HEK293 (cell line): ENCODE results near the gene DUOX1.

ENCODE experiments used
- GFI1B ChIP-seq: fragments of 450-650 bp; formaldehyde crosslinking; IDR thresholded peaks from 2 replicates; pipeline ENCODE4 v1.5.1; 2016; ENCODE audit warnings: missing biosample characterization, missing genetic modification characterization
- HOXD13 ChIP-seq: sonication (generic); formaldehyde crosslinking; IDR thresholded peaks from 2 replicates; pipeline ENCODE4 v1.8.0; 2022; ENCODE audit warnings: missing genetic modification reagents, borderline replicate concordance
- KLF1 ChIP-seq: fragments of 450-650 bp; formaldehyde crosslinking; IDR thresholded peaks from 2 replicates; pipeline ENCODE4 v1.5.1; 2016; ENCODE audit warnings: missing biosample characterization, missing genetic modification characterization
- KLF16 ChIP-seq: fragments of 450-650 bp; formaldehyde crosslinking; IDR thresholded peaks from 2 replicates; pipeline ENCODE4 v1.5.1; 2017; ENCODE audit warnings: missing biosample characterization, missing genetic modification characterization
- MEIS1 ChIP-seq: sonication (generic); formaldehyde crosslinking; IDR thresholded peaks from 2 replicates; pipeline ENCODE4 v1.8.1; 2022; ENCODE audit warnings: missing genetic modification reagents, mild to moderate bottlenecking, borderline replicate concordance
- PRDM1 ChIP-seq: fragments of 450-650 bp; formaldehyde crosslinking; IDR thresholded peaks from 2 replicates; pipeline ENCODE4; 2016; ENCODE audit warnings: missing biosample characterization, missing genetic modification characterization
- SALL2 ChIP-seq: fragments of 450-650 bp; formaldehyde crosslinking; IDR thresholded peaks from 2 replicates; pipeline ENCODE4 v1.5.0; 2017; ENCODE audit warnings: missing biosample characterization, mild to moderate bottlenecking, missing genetic modification characterization, borderline replicate concordance
- SP7 ChIP-seq: fragments of 450-650 bp; formaldehyde crosslinking; IDR thresholded peaks from 2 replicates; pipeline ENCODE4 v1.5.1; 2016; ENCODE audit warnings: missing biosample characterization, missing genetic modification characterization
- TCF7L2 ChIP-seq: IDR thresholded peaks from 2 replicates; pipeline ENCODE4 v1.6.1; 2011; ENCODE audit warnings: low read depth, mild to moderate bottlenecking, inconsistent platforms, low read length, moderate library complexity, borderline replicate concordance
- TRIM28 ChIP-seq: IDR thresholded peaks from 2 replicates; pipeline ENCODE4 v1.6.1; 2011; ENCODE audit warnings: low read length, control low read depth, borderline replicate concordance
- ZBTB1 ChIP-seq: fragments of 450-650 bp; formaldehyde crosslinking; IDR thresholded peaks from 2 replicates; pipeline ENCODE4 v1.5.1; 2016; ENCODE audit warnings: missing biosample characterization, missing genetic modification characterization
- ZBTB48 ChIP-seq: fragments of 450-650 bp; formaldehyde crosslinking; IDR thresholded peaks from 2 replicates; pipeline ENCODE4 v1.5.1; 2016; ENCODE audit warnings: missing biosample characterization, missing genetic modification characterization
- ZFP3 ChIP-seq: fragments of 450-650 bp; formaldehyde crosslinking; IDR thresholded peaks from 2 replicates; pipeline ENCODE4 v1.5.1; 2016; ENCODE audit warnings: low read depth, missing biosample characterization, missing genetic modification characterization
- ZNF10 ChIP-seq: fragments of 450-650 bp; formaldehyde crosslinking; IDR thresholded peaks from 2 replicates; pipeline ENCODE4 v1.5.1; 2017; ENCODE audit warnings: missing biosample characterization, missing genetic modification characterization
- ZNF133 ChIP-seq: fragments of 450-650 bp; formaldehyde crosslinking; IDR thresholded peaks from 2 replicates; pipeline ENCODE4 v1.5.1; 2016; ENCODE audit warnings: missing biosample characterization, missing genetic modification characterization
- ZNF184 ChIP-seq: fragments of 450-650 bp; IDR thresholded peaks from 2 replicates; pipeline ENCODE4 v1.5.1; 2018; ENCODE audit warnings: missing biosample characterization, mild to moderate bottlenecking, missing genetic modification characterization
- ZNF214 ChIP-seq: fragments of 450-650 bp; formaldehyde crosslinking; IDR thresholded peaks from 2 replicates; pipeline ENCODE4 v1.5.1; 2017; ENCODE audit warnings: missing biosample characterization, mild to moderate bottlenecking, missing genetic modification characterization, borderline replicate concordance
- ZNF24 ChIP-seq: fragments of 450-650 bp; formaldehyde crosslinking; IDR thresholded peaks from 2 replicates; pipeline ENCODE4 v1.5.1; 2016; ENCODE audit warnings: missing biosample characterization, missing genetic modification characterization
- ZNF324 ChIP-seq: fragments of 450-650 bp; formaldehyde crosslinking; IDR thresholded peaks from 2 replicates; pipeline ENCODE4 v1.5.1; 2016; ENCODE audit warnings: missing biosample characterization, missing genetic modification characterization
- ZNF404 ChIP-seq: fragments of 450-650 bp; formaldehyde crosslinking; IDR thresholded peaks from 2 replicates; pipeline ENCODE4 v1.5.1; 2017; ENCODE audit warnings: missing biosample characterization, missing genetic modification characterization
- ZNF48 ChIP-seq: fragments of 450-650 bp; formaldehyde crosslinking; IDR thresholded peaks from 2 replicates; pipeline ENCODE4 v1.5.1; 2016; ENCODE audit warnings: missing biosample characterization, missing genetic modification characterization
- ZNF514 ChIP-seq: fragments of 450-650 bp; formaldehyde crosslinking; IDR thresholded peaks from 2 replicates; pipeline ENCODE4 v1.5.1; 2016; ENCODE audit warnings: missing biosample characterization, missing genetic modification characterization
- ZNF530 ChIP-seq: fragments of 450-650 bp; formaldehyde crosslinking; IDR thresholded peaks from 2 replicates; pipeline ENCODE4 v1.5.1; 2016; ENCODE audit warnings: low read depth, missing biosample characterization, missing genetic modification characterization
- ZNF555 ChIP-seq: fragments of 450-650 bp; formaldehyde crosslinking; conservative IDR thresholded peaks from 2 replicates; pipeline ENCODE4 v1.5.1; 2017; ENCODE audit warnings: missing biosample characterization, mild to moderate bottlenecking, missing genetic modification characterization, inconsistent platforms
- ZNF610 ChIP-seq: fragments of 450-650 bp; formaldehyde crosslinking; IDR thresholded peaks from 2 replicates; pipeline ENCODE4 v1.5.1; 2016; ENCODE audit warnings: missing biosample characterization, missing genetic modification characterization, borderline replicate concordance
- ZNF621 ChIP-seq: fragments of 450-650 bp; formaldehyde crosslinking; IDR thresholded peaks from 2 replicates; pipeline ENCODE4 v1.5.1; 2017; ENCODE audit warnings: missing biosample characterization, missing genetic modification characterization
- ZNF670 ChIP-seq: fragments of 450-650 bp; formaldehyde crosslinking; IDR thresholded peaks from 2 replicates; pipeline ENCODE4 v1.5.1; 2016; ENCODE audit warnings: missing biosample characterization, missing genetic modification characterization, low read depth
- ZNF707 ChIP-seq: fragments of 450-650 bp; formaldehyde crosslinking; IDR thresholded peaks from 2 replicates; pipeline ENCODE4 v1.5.1; 2016; ENCODE audit warnings: missing biosample characterization, missing genetic modification characterization
- ZSCAN16 ChIP-seq: fragments of 450-650 bp; formaldehyde crosslinking; IDR thresholded peaks from 2 replicates; pipeline ENCODE4 v1.5.1; 2016; ENCODE audit warnings: missing biosample characterization, missing genetic modification characterization
- ZXDB ChIP-seq: fragments of 450-650 bp; formaldehyde crosslinking; IDR thresholded peaks from 2 replicates; pipeline ENCODE4 v1.5.1; 2016; ENCODE audit warnings: missing biosample characterization, missing genetic modification characterization
- TF ChIP-seq, protein P1 (sequence below): fragments of 450-650 bp; formaldehyde crosslinking; IDR thresholded peaks from 2 replicates; pipeline ENCODE4 v1.5.1; 2016; ENCODE audit warnings: missing biosample characterization, missing genetic modification characterization
- TF ChIP-seq, protein P2 (sequence below): fragments of 450-650 bp; formaldehyde crosslinking; IDR thresholded peaks from 2 replicates; pipeline ENCODE4; 2016; ENCODE audit warnings: missing biosample characterization, missing genetic modification characterization
- TF ChIP-seq, protein P3 (sequence below): fragments of 450-650 bp; formaldehyde crosslinking; IDR thresholded peaks from 2 replicates; pipeline ENCODE4 v1.5.1; 2016; ENCODE audit warnings: missing biosample characterization, missing genetic modification characterization
- TF ChIP-seq, protein P4 (sequence below): fragments of 450-650 bp; IDR thresholded peaks from 2 replicates; pipeline ENCODE4 v1.5.1; 2018; ENCODE audit warnings: missing biosample characterization, mild to moderate bottlenecking, missing genetic modification characterization
- TF ChIP-seq, protein P5 (sequence below): fragments of 450-650 bp; formaldehyde crosslinking; IDR thresholded peaks from 2 replicates; pipeline ENCODE4 v1.5.1; 2016; ENCODE audit warnings: missing biosample characterization, missing genetic modification characterization

The DUOX1 gene

DNA sequence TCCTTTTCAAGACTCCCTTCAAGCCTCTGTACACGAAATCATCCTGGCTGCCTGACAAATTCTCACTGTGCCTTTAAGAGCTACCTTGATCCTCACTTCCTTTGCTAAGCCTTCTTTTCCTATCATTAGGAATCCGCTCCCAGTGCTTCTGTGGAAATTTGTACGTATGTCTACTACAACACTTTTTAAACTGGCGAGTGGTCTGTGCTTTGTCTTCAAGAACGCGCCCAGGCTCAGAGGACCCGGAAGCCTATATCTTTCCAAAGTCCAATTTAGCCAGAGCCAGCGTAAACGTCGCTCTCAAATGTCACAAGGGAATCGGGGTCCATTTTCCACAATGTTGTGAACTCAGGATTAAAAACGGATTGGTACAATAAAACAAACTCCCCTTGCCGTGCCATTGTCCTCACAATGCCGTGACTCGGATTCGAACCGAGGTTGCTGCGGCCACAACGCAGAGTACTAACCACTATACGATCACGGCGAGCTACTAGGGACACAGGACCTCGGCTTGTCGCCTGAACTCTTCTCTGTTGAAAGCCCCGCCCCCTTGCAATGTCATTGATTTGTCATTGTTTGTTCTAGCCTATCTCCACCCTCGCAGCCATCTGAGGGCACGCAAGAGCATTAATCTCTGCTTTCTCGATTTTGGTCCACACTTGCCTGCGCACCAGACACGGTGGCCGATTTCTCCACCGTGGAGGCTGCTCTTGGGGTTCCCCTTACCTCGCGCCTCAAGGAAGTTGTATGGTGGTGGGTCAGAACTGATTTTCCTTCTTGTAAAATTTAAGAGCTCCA is 70.4 kb downstream of the DUOX1 start (continued):
- TF ChIP-seq, protein P1, sequence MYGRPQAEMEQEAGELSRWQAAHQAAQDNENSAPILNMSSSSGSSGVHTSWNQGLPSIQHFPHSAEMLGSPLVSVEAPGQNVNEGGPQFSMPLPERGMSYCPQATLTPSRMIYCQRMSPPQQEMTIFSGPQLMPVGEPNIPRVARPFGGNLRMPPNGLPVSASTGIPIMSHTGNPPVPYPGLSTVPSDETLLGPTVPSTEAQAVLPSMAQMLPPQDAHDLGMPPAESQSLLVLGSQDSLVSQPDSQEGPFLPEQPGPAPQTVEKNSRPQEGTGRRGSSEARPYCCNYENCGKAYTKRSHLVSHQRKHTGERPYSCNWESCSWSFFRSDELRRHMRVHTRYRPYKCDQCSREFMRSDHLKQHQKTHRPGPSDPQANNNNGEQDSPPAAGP, result peak; percentile 95
- TF ChIP-seq, protein P2, sequence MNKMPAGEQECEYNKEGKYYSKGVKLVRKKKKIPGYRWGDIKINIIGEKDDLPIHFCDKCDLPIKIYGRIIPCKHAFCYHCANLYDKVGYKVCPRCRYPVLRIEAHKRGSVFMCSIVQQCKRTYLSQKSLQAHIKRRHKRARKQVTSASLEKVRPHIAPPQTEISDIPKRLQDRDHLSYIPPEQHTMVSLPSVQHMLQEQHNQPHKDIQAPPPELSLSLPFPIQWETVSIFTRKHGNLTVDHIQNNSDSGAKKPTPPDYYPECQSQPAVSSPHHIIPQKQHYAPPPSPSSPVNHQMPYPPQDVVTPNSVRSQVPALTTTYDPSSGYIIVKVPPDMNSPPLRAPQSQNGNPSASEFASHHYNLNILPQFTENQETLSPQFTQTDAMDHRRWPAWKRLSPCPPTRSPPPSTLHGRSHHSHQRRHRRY (tag by site-specific recombination), result no peak
- TF ChIP-seq ZNF184 (tag by site-specific recombination) (peak; percentile 34; the same call in 1 of the 2 replicates), ZNF555 (tag by site-specific recombination) (no peak), ZFP3 (tag by site-specific recombination) (no peak), ZNF324 (peak; percentile 68), ZNF707 (tag by site-specific recombination) (no peak), ZNF214 (tag by site-specific recombination) (no peak), ZNF514 (tag by site-specific recombination) (no peak), ZBTB1 (tag by site-specific recombination) (no peak), ZNF404 (tag by site-specific recombination) (no peak), KLF1 (tag by site-specific recombination) (peak; percentile 69), SP7 (tag by site-specific recombination) (peak; percentile 74), ZNF621 (no peak), ZNF670 (tag by site-specific recombination) (no peak), SALL2 (tag by site-specific recombination) (no peak), ZNF48 (no peak), ZBTB48 (tag by site-specific recombination) (peak; percentile 37; the same call in 1 of the 2 replicates), ZSCAN16 (tag by site-specific recombination) (no peak), HOXD13 (CRISPR knock-in tag) (no peak), ZNF133 (no peak), PRDM1 (tag by site-specific recombination) (no peak), TRIM28 (no peak; the same call in 1 of the 2 replicates), ZNF24 (tag by site-specific recombination) (peak; percentile 87), ZNF610 (tag by site-specific recombination) (peak; percentile 55; the same call in 1 of the 2 replicates), KLF16 (tag by site-specific recombination) (peak; percentile 97), ZNF530 (tag by site-specific recombination) (no peak), ZXDB (tag by site-specific recombination) (peak; percentile 18), GFI1B (tag by site-specific recombination) (no peak), ZNF10 (tag by site-specific recombination) (no peak), TCF7L2 (no peak), MEIS1 (CRISPR knock-in tag) (no peak)
- TF ChIP-seq, protein P3, sequence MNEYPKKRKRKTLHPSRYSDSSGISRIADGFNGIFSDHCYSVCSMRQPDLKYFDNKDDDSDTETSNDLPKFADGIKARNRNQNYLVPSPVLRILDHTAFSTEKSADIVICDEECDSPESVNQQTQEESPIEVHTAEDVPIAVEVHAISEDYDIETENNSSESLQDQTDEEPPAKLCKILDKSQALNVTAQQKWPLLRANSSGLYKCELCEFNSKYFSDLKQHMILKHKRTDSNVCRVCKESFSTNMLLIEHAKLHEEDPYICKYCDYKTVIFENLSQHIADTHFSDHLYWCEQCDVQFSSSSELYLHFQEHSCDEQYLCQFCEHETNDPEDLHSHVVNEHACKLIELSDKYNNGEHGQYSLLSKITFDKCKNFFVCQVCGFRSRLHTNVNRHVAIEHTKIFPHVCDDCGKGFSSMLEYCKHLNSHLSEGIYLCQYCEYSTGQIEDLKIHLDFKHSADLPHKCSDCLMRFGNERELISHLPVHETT, result peak; percentile 77; the same call in 1 of the 2 replicates
- TF ChIP-seq, protein P4, sequence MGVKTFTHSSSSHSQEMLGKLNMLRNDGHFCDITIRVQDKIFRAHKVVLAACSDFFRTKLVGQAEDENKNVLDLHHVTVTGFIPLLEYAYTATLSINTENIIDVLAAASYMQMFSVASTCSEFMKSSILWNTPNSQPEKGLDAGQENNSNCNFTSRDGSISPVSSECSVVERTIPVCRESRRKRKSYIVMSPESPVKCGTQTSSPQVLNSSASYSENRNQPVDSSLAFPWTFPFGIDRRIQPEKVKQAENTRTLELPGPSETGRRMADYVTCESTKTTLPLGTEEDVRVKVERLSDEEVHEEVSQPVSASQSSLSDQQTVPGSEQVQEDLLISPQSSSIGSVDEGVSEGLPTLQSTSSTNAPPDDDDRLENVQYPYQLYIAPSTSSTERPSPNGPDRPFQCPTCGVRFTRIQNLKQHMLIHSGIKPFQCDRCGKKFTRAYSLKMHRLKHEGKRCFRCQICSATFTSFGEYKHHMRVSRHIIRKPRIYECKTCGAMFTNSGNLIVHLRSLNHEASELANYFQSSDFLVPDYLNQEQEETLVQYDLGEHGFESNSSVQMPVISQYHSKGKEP (tag by site-specific recombination), result no peak
- TF ChIP-seq, protein P5, sequence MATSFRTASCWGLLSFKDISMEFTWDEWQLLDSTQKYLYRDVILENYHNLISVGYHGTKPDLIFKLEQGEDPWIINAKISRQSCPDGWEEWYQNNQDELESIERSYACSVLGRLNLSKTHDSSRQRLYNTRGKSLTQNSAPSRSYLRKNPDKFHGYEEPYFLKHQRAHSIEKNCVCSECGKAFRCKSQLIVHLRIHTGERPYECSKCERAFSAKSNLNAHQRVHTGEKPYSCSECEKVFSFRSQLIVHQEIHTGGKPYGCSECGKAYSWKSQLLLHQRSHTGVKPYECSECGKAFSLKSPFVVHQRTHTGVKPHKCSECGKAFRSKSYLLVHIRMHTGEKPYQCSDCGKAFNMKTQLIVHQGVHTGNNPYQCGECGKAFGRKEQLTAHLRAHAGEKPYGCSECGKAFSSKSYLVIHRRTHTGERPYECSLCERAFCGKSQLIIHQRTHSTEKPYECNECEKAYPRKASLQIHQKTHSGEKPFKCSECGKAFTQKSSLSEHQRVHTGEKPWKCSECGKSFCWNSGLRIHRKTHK (tag by site-specific recombination), result no peak
